Measurements from ENCODE around the gene WNT5B. TPM values are rescaled to one million over a fixed set of nuclear protein-coding genes. Genes with fewer than 3 reads are reported as not detected.
A peak's percentile ranks its signal among the peaks of the same experiment; 100 is the strongest.

The WNT5B gene
- total RNA-seq (10 to 100 TPM in 1 of 2 donors, 1 to 10 TPM in 1; 4.2 to 11.2 TPM), polyA plus RNA-seq (1 to 10 TPM in 1 of 2 donors, under 1 TPM in 1; 0.88 to 1.3 TPM)
- long read RNA-seq, donor 1, partial matches to known transcripts, result 1 of 13 reads
- long read RNA-seq, donor 1, other reads (novel, unspliced or antisense), result 7 of 13 reads
- long read RNA-seq, donor 2, partial matches to known transcripts, result 2 of 14 reads
- long read RNA-seq, donor 2, other reads (novel, unspliced or antisense), result 11 of 14 reads

DNA sequence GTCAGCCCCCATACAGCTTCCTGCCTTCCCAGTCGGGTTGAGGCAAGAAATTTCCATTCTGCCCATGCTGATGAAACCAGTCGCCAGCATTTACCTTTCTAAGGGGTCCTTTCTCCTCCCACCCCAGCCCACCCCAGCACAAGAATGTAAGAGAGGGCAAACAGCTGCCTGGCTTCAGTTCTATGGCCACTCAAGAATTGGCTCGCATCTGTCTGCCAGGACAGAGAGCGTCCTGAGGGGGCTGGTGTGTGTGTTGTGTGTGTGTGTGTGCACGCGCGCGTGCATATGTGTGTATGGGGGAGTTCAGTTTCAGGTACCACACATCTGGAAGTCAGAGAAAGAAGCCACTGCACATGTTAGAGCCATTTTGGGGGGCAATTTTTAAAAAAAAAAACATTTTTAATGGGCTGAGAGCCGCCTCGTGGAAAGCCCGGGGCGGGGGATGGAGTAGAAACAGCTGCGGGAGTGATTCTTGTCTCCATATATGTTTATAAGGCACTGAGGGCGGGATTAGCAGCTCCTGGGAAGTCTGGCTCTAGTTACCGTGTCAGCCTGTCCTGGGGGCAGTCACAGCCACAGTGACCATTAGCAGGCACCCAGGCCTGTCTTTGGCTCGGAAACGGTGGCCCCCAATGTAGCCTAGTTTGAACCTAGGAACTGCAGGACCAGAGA, at the start of gene WNT5B:
Gene WNT5B, plus strand, starts transcription at position 566 of the 672 bp plus-strand sequence. CDS start 2,124 bp downstream, outside the sequence.
- no peaks in the 10 kb centered on the region for H3K27me3 ChIP-seq (ENCODE audit: control insufficient read depth in 1 of 2, insufficient read depth in 2 of 2, low read length in 1 of 2)
- no peak for ATAC-seq (ENCODE audit: low FRiP score)
- intact Hi-C loops (cut with DNase I), result no loop called here
- H3K4me1 ChIP-seq (ENCODE audit: control insufficient read depth in 1 of 2, insufficient read depth in 2 of 2, low read length in 2 of 2), result no peaks in the 10 kb centered on the region
- WGBS, 2 donors, result 86 to 89% methylated on average over 17 of the region's 17 CpGs
- H3K27ac ChIP-seq (ENCODE audit: low read depth in 1 of 2, low read length in 2 of 2), result no peak within 1 kb of the TSS
- no peaks in the 10 kb centered on the region for H3K36me3 ChIP-seq (ENCODE audit: control insufficient read depth in 1 of 2, insufficient read depth in 2 of 2, low read length in 1 of 2)
- H3K4me3 ChIP-seq (ENCODE audit: low read length in 2 of 2), result peak within 1 kb of the TSS; percentile 36 to 40
- no peak for DNase-seq
- no peaks in the 10 kb centered on the region for H3K9me3 ChIP-seq (ENCODE audit: control insufficient read depth, low read length)

DNA sequence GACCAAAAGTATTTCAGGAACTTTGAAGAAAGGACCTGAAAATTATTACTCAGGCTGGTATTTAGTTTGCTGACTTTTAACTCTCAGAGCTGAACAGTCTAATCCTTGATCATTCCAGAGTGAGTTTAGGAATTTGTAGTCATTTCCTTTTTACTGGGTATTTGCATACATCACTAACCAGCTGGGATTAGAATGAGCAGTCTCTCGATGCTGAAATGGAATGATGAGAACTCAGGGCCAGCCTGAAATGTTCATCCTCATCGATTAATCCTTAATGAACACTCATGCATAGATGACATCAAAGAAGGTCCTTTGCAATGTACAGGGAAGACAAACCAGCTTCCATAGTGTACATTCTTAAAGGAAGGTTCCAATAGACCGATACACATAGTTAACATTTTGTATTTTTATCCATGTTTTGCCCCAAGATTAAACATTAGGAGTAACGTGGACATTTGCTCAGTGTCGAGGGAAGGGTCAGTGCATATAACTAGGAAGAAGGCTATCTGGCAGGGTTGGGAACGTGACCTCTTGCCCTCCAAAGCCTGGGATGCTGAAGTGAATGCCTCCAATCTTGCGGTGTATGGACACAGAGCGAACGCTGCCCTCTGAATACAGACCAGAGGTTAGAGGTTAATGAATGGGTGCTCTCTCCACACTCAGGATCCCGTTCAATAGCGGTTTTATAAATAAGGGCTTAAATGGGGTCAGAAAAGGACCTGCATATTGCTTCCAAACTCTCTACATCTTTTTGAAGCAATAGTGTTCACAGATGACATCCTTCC, 49.2 kb upstream of the WNT5B start:
- Histone ChIP-seq H3K9me3 (ENCODE audit: control insufficient read depth, low read length) (no peaks in the 10 kb centered on the region), H3K27ac (ENCODE audit: low read depth in 1 of 2, low read length in 2 of 2) (no peak overlapping the region), H3K4me3 (ENCODE audit: low read length in 2 of 2) (no peak overlapping the region), H3K27me3 (ENCODE audit: control insufficient read depth in 1 of 2, insufficient read depth in 2 of 2, low read length in 1 of 2) (no peaks in the 10 kb centered on the region), H3K36me3 (ENCODE audit: control insufficient read depth in 1 of 2, insufficient read depth in 2 of 2, low read length in 1 of 2) (no peaks in the 10 kb centered on the region), H3K4me1 (ENCODE audit: control insufficient read depth in 1 of 2, insufficient read depth in 2 of 2, low read length in 2 of 2) (peaks cover 0 to 2% of the 10 kb centered on the region in 2 donors)
- intact Hi-C loops (cut with DNase I), result loop anchor here in 1 of 2 donors (10.0 kb wide), 1 partner anchor 1005 kb away; no protein-coding TSS in a partner anchor
- no peak for ATAC-seq (ENCODE audit: low FRiP score)
- no peak for DNase-seq
- 90 to 92% methylated on average over 11 of the region's 11 CpGs for WGBS, 2 donors

DNA sequence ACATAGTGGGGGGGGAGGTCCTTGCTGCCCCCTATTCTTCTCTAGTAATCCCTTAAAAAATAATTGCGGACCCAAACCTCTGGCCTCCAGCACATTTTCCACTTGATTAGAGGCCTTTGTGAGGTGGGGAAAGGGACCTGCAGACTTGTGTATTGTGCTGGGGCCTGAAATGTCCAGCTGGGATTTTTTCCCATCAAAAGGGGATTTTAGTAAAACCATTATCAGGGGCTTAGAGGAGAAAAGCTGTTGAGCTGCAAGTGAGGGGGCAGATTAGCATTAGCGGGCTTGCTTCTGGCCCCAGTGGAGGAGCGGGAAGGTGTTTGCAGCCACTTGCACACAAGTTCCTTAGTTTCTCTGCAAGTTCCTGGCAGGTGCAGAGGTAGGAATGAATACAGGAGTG, 48.5 kb upstream of the WNT5B start:
- Histone ChIP-seq H3K4me3 (ENCODE audit: low read length in 2 of 2) (no peak overlapping the region), H3K27me3 (ENCODE audit: control insufficient read depth in 1 of 2, insufficient read depth in 2 of 2, low read length in 1 of 2) (no peaks in the 10 kb centered on the region), H3K4me1 (ENCODE audit: control insufficient read depth in 1 of 2, insufficient read depth in 2 of 2, low read length in 2 of 2) (no peaks in the 10 kb centered on the region), H3K9me3 (ENCODE audit: control insufficient read depth, low read length) (no peaks in the 10 kb centered on the region), H3K36me3 (ENCODE audit: control insufficient read depth in 1 of 2, insufficient read depth in 2 of 2, low read length in 1 of 2) (no peaks in the 10 kb centered on the region), H3K27ac (ENCODE audit: low read depth in 1 of 2, low read length in 2 of 2) (no peak overlapping the region)
- 96 to 97% methylated on average over 3 of the region's 3 CpGs for WGBS, 2 donors
- DNase-seq (no peak), ATAC-seq (ENCODE audit: low FRiP score) (no peak)
- intact Hi-C loops (cut with DNase I), result loop anchor here in 1 of 2 donors (10.0 kb wide), 1 partner anchor 1006 kb away; no protein-coding TSS in a partner anchor

DNA sequence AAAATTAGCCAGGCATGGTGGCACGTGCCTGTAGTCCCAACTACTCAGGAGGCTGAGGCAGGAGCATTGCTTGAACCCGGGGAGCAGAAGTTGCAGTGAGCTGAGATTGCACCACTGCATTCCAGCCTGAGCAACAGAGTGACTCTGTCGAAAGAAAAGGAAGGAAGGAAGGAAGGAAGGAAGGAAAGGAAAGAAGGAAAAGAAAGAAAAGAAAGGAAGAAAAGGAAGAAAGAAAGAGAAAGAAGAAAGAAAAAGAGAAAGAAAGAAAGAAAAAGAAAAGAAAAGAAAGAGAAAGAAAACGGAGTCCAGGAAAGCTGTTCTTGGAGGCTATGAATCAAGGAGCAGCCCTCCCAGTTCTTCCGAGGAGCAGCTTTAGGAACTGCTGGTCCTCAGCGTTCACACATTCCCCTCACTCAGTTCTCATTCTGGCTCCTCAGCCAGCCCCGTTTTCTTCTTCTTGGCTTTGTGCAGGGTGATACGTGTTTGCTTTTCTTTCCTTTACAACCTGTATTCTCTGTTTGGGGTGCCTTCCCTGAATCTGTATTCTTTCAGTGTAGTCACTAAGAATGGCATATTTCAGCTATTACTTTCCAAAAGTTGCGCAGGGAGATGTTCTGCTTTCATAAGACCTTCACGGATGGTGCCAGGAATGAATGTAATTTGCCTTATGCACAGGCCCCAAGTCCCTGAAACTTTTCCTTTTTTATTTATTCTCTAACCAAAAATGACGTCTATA, 46.9 kb upstream of the WNT5B start:
- WGBS, 2 donors, result 88 to 89% methylated on average over 11 of the region's 11 CpGs
- intact Hi-C loops (cut with DNase I), result loop anchor here (2.0 to 10.0 kb wide), 2 partner anchors 463 to 1007 kb away; no protein-coding TSS in a partner anchor
- ATAC-seq (ENCODE audit: low FRiP score) (no peak), DNase-seq (no peak)
- Histone ChIP-seq H3K27me3 (ENCODE audit: control insufficient read depth in 1 of 2, insufficient read depth in 2 of 2, low read length in 1 of 2) (no peaks in the 10 kb centered on the region), H3K36me3 (ENCODE audit: control insufficient read depth in 1 of 2, insufficient read depth in 2 of 2, low read length in 1 of 2) (no peaks in the 10 kb centered on the region), H3K27ac (ENCODE audit: low read depth in 1 of 2, low read length in 2 of 2) (no peak overlapping the region), H3K4me1 (ENCODE audit: control insufficient read depth in 1 of 2, insufficient read depth in 2 of 2, low read length in 2 of 2) (no peaks in the 10 kb centered on the region), H3K9me3 (ENCODE audit: control insufficient read depth, low read length) (no peaks in the 10 kb centered on the region), H3K4me3 (ENCODE audit: low read length in 2 of 2) (no peak overlapping the region)

DNA sequence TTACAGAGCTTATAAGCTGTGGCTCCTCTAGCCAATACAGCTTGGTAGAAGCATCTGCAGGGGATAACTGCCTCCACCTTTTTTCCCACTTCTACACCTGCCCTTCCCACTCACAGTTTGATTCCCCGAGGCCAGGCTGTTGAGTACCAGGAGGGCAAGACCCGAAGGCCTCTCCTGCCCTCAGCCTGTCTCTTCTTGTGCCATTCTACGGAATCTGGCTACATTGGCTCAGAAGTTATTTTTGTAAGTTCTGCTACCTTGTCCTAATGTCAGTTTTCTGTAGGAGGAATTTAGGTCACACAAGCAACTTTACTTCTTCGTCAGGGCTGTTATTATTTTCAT, 46.4 kb upstream of the WNT5B start:
- Histone ChIP-seq H3K27me3 (ENCODE audit: control insufficient read depth in 1 of 2, insufficient read depth in 2 of 2, low read length in 1 of 2) (no peaks in the 10 kb centered on the region), H3K4me3 (ENCODE audit: low read length in 2 of 2) (no peak overlapping the region), H3K9me3 (ENCODE audit: control insufficient read depth, low read length) (no peaks in the 10 kb centered on the region), H3K27ac (ENCODE audit: low read depth in 1 of 2, low read length in 2 of 2) (no peak overlapping the region), H3K36me3 (ENCODE audit: control insufficient read depth in 1 of 2, insufficient read depth in 2 of 2, low read length in 1 of 2) (no peaks in the 10 kb centered on the region), H3K4me1 (ENCODE audit: control insufficient read depth in 1 of 2, insufficient read depth in 2 of 2, low read length in 2 of 2) (no peaks in the 10 kb centered on the region)
- DNase-seq, result no peak
- no peak for ATAC-seq (ENCODE audit: low FRiP score)
- WGBS, 2 donors, result 88 to 89% methylated on average over 4 of the region's 4 CpGs
- intact Hi-C loops (cut with DNase I), result loop anchor here (1.0 to 10.0 kb wide), 3 partner anchors 464 to 1008 kb away; no protein-coding TSS in a partner anchor

DNA sequence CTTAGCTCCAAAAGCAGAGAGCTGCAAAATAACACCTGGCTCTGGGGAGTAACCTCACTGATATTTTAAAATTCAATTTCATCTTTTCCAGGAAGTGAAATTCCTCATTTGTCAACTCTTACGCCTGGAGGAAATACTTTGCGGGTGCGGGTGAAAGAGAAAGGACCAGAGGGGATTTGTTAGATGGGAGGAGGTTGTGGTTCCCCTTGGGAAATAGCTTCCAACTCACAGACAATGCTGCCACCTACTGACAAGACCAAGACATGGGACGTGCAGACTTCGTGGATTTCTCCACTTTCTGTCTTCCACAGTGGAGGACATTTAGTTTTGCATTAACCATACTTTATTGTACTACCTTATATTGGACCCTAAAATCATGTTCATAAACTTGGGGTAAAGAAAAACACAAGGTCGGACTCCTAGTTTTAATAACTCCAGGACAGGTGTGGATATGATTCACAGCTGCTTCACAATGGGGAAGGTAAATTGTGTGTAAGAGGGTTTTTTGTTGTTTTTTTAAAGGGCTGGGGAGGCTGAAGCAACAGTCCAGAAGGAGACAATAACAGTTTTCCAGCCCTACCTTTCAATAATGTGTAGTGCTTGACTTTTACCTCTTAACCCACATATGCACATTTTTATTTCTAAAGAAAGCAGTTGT, 45.5 kb upstream of the WNT5B start:
- H3K9me3 ChIP-seq (ENCODE audit: control insufficient read depth, low read length), result no peaks in the 10 kb centered on the region
- no peak overlapping the region for H3K27ac ChIP-seq (ENCODE audit: low read depth in 1 of 2, low read length in 2 of 2)
- DNase-seq, result peak; percentile 62 to 71
- H3K4me3 ChIP-seq (ENCODE audit: low read length in 2 of 2), result no peak overlapping the region
- no peaks in the 10 kb centered on the region for H3K27me3 ChIP-seq (ENCODE audit: control insufficient read depth in 1 of 2, insufficient read depth in 2 of 2, low read length in 1 of 2)
- no peaks in the 10 kb centered on the region for H3K36me3 ChIP-seq (ENCODE audit: control insufficient read depth in 1 of 2, insufficient read depth in 2 of 2, low read length in 1 of 2)
- no peaks in the 10 kb centered on the region for H3K4me1 ChIP-seq (ENCODE audit: control insufficient read depth in 1 of 2, insufficient read depth in 2 of 2, low read length in 2 of 2)
- 1% methylated on average over 6 of the region's 6 CpGs for WGBS, 2 donors
- peak; percentile 91 for ATAC-seq (ENCODE audit: low FRiP score)
- intact Hi-C loops (cut with DNase I), result loop anchor here (1.0 to 10.0 kb wide), 3 partner anchors 465 to 1009 kb away; no protein-coding TSS in a partner anchor

DNA sequence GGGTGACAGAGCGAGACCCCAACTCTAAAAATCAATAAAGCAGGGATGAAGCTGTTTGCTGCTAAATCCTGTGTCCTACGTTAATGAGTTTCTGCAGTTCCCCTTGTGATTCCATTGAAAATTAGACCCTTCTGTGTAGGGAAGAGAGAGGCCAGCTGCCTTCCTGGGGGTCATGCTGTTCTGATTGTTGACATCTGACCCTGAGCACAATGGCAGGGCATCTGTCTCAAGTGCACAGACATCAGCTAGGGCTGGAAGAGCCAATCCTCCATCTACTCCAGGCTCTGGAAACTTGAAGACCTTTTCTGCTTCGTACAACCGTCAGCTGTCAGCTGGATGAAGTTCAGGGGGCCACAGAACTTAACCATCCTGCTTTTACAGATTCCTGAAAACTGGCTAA, 44.7 kb upstream of the WNT5B start:
- no peak for DNase-seq
- H3K9me3 ChIP-seq (ENCODE audit: control insufficient read depth, low read length), result no peaks in the 10 kb centered on the region
- H3K36me3 ChIP-seq (ENCODE audit: control insufficient read depth in 1 of 2, insufficient read depth in 2 of 2, low read length in 1 of 2), result no peaks in the 10 kb centered on the region
- no peak overlapping the region for H3K4me3 ChIP-seq (ENCODE audit: low read length in 2 of 2)
- no peak overlapping the region for H3K27ac ChIP-seq (ENCODE audit: low read depth in 1 of 2, low read length in 2 of 2)
- H3K27me3 ChIP-seq (ENCODE audit: control insufficient read depth in 1 of 2, insufficient read depth in 2 of 2, low read length in 1 of 2), result no peaks in the 10 kb centered on the region
- H3K4me1 ChIP-seq (ENCODE audit: control insufficient read depth in 1 of 2, insufficient read depth in 2 of 2, low read length in 2 of 2), result no peaks in the 10 kb centered on the region
- intact Hi-C loops (cut with DNase I), result loop anchor here in 1 of 2 donors (10.0 kb wide), 1 partner anchor 1010 kb away; no protein-coding TSS in a partner anchor
- WGBS, 2 donors, result 93 to 96% methylated on average over 4 of the region's 4 CpGs
- no peak for ATAC-seq (ENCODE audit: low FRiP score)

All from aorta (tissue), 5 donors.